ENCODE data around the gene MYO6. TPM values are rescaled to one million over a fixed set of nuclear protein-coding genes. Genes with fewer than 3 reads are reported as not detected.

The MYO6 gene
- polyA plus RNA-seq, 1 donor: 6.4 TPM

- DNase-seq: no peak
These were observed 82.2 kb downstream of the MYO6 start for GRCh38 chr6:75830959-75831885.

DNA sequence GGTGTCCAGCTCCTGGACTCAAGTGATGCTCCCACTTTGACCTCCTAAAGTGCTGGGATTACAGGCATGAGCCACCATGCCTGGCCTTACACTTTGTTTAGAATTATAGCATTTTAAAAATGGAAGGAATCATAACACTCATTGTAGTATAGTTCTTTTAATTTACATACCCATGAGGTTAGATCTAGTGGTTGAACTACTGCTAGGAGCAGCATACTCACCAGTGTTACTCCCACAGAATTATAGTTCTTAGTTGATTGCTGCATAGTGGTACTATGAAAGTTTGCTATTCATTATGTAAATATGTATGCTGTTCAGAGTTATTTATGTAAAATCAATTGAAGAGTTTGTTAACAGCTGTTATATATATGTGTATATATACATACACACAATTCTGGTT, 85.4 kb downstream of the MYO6 start:
- no peak for DNase-seq

DNA sequence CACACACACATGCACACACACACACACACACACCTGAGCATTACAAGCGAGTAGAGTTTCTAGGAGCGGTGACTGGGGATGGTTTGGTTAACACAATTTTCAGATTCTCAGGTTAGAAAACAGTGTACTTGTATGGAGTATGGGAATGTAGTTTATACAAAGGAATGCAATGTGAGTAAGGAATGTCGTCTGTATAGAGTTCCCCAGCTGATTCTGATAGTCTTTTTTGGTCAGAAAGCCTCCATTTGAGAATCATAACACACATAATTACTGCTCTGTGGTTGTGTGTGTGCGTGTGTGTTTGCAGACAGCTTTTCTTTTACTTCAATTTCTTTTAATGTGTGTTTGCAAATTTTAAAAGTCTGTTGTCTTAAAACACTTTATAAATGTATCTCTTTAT, 93.2 kb downstream of the MYO6 start:
- DNase-seq: no peak

- no peak for DNase-seq
These were observed 93.7 kb downstream of the MYO6 start for GRCh38 chr6:75842732-75843131.

- DNase-seq: no peak
These were observed 94.4 kb downstream of the MYO6 start for GRCh38 chr6:75843396-75843795.

- DNase-seq: no peak
These were observed 99.2 kb downstream of the MYO6 start for GRCh38 chr6:75848274-75848673.

- DNase-seq: no peak
These were observed 100.4 kb downstream of the MYO6 start for GRCh38 chr6:75849329-75850025.

- DNase-seq: no peak
These were observed 101.2 kb downstream of the MYO6 start for GRCh38 chr6:75850026-75850833.

- DNase-seq: no peak
These were observed 103.7 kb downstream of the MYO6 start for GRCh38 chr6:75852721-75853120.

DNA sequence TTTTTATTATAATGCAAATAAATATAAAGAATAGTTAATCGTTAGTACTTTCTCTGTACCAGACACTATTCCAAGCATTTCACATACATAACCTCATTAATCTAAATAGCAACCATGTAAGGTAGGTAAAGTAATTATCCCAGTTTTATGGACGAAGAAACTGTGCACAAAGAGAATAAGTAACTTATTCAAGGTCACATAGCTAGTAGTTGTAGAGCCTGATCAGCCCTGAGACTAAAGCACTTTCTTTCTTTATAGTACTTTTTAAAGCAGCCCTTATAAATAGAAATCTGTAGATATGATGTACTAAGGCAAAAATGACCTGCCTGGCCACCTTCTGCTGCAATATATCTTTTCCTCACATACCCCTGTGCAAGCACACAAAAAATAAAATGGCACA, 104.8 kb downstream of the MYO6 start:
- DNase-seq: no peak

DNA sequence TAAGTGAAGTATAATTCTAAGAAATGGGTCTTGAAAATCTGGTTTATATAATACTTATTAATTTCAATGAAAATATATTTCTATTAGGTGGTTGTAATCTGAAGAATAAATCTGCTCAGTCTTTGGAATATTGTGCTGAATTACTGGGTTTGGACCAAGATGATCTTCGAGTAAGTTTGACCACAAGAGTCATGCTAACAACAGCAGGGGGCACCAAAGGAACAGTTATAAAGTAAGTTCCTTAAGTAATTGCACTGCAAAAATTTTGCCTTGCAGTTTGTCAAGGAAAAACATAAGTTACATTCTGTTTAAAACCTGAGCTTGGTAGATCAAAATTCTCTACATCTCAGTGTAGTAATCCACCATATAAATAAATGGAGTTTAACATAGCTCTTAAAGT, 106.0 kb downstream of the MYO6 start:
- DNase-seq: peak; percentile 40

GRCh38 chr6:75856902-75857301, 107.9 kb downstream of the MYO6 start:
- DNase-seq: no peak

- DNase-seq: no peak
These were observed 114.0 kb downstream of the MYO6 start for GRCh38 chr6:75863001-75863400.

DNA sequence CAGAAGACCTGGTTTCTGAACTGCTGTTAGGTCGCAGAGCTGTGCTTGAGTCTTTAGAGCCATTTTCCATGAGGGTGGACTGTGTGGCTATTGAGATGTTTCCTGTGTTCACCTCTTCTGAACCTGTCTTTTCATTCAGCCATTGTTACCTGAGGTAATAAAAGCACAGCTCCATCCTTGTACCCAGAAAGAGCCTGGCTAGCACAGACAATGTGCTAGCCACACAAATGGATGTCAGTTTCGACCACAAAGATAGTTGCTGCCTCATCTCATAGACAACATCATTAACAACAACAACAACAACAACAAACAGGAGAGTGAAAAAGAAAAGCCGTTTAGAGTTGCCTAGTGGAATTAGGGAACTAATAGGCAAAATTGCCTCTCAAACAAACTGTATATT, 114.7 kb downstream of the MYO6 start:
- DNase-seq: no peak

DNA sequence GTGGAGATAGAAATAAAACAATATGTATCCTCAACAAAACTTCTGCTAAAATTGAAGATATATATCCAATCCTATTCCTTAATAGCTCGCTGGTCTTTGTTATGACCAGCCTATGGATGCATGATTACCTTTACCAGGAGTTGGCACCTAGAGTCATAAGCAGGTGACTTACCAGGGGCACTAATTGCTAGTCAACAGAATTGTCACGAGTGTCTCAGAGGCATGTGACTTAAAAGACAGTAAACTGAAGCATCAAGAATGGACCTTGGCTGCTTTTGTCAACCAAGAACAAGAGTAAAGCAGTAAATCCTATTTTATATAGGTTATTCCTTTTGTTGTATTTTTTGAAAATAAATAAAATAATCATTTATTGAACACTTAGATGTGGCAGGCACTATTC, 115.4 kb downstream of the MYO6 start:
- DNase-seq: no peak

DNA sequence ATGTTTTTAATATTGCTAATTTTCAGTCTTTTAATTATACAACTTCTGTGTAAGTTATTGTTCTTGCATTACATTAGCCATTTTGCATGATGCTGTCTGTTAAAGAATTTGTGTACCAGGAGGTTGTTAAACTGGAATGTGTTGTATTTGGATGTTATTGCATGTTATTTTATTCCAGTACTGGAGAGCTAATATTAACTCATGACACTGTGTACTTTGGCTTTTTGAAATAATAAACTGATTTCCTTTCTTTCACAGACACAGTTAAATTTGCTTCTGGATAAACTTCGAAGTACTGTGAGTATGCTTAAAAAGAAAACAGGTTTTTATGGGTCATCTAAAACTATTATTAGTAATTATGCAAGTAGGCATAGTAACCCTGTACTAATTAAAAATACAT, 121.3 kb downstream of the MYO6 start:
- DNase-seq: no peak

DNA sequence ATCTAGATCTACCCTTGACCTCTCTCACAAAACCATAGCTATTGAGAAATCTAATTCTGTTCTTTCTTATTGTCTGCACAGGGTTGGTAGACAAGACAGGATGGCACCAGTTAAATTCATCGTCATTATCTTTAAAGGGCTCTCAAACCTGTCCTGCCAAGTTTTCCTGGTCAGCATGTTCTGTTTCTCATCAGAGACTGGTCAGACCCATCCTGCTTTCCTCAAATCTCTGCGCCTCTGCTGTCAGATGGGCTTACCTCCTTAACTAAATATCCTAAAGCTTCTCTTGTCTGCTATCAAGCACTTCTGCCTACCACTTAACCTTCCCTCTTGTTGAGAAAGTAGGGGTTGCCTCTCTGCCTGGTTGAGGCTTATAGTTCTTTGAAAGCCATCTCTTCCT, 125.2 kb downstream of the MYO6 start:
- no peak for DNase-seq

DNA sequence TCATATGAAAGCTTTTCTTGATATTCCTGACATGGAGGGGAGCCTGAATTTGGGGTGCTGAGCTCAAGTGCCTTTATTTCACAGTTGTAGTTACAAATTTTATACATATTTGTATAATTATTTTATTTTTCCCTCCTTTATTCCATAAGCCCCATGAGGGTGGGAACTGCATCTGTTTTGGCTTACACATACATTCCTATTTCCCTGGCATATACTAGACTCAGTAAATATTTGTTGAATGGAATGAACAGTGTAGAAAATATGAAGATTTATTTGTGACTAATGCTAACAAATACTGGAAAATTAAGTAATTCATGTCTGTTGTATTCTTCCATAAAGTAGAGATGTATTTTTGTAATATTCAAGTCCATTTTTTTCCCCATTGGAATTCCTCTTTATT, 127.1 kb downstream of the MYO6 start:
- DNase-seq: no peak

GRCh38 chr6:75880305-75880704, 131.3 kb downstream of the MYO6 start:
- no peak for DNase-seq

- no peak for DNase-seq
These were observed 133.7 kb downstream of the MYO6 start for GRCh38 chr6:75882734-75883133.

DNA sequence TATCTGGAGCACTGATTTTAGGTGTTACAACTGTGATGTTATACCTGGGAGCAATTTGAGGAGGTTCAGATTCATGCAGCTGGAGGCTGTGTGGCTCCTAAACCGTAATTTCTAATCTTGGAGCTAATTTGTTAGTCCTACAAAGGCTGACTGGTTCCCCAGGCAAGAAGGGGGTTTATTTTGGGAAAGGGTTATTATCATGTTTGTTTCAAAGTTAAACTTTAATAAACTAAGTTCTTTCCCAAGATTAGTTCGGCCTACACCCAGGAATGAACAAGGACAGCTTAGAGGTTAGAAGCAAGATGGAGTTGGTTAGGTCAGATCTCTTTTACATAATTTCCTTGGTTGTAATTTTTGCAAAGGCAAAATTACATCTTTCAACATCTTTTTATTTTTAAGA, 135.8 kb downstream of the MYO6 start:
- DNase-seq: no peak

- no peak for DNase-seq
These were observed 143.3 kb downstream of the MYO6 start for GRCh38 chr6:75892384-75892783.
